Skeletal muscle cell (primary cell): ENCODE data around the gene UBA5.
A peak's percentile ranks its signal among the peaks of the same experiment; 100 is the strongest.

Source experiments
- DNase-seq: peaks from one replicate; pipeline ENCODE4 v3.0.0-alpha.2; 2010; ENCODE audit warnings: low read depth
- H3K4me3 ChIP-seq: 2 replicates; pipeline ENCODE4 v1.5.1; 2011; ENCODE audit warnings: low read depth, mild to moderate bottlenecking, control low read depth, low read length, moderate library complexity

The UBA5 gene

DNA sequence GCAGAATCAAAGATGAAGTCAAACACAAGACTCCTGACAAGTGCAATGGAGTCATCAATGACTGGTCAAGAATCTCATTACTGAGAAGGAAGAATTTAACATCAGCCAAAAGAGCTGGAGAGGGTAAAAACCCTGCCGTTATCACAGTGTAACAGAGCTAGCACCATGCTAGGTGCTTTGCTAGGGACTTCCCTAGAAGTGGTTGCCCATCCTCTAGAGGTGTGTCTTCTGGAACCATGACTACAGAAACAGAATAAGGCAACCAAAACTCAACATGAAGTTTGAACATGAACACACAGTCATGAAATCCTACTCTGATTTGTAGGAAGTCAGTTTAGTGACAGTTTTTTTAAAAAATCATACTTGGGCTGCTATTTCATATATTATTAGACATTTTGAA lies 10.0 kb upstream of the UBA5 start:
- H3K4me3 ChIP-seq: no peak overlapping the region
- DNase-seq: no peak

DNA sequence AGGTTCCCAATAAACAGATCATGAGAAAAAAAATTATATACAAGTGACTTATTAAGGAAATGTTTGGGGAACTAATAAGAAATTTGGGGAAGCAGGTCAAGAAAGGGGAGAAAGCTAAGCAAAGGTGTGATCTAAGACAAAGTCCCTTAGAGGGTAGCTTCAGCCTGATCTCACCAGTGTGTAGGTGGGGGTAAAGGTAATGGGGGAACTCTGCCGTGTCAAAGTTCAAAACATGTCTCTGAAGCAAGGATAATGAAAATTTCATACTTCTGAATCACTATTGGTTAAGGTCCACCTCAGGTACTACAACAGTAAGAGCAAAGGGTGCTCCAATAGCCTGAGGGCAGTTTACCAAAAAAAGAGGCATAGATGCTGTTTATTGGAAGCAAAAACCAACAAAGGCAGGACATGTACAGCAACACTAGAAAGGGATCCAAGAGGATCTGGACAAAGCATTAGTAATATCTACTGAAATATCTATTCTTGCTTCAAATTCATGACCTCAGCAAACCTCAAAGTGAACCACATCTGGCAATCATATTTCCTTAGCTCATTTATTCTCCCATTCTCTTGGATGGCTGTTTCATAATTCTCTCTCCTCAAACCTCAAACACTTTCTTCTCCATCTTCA lies 7.4 kb upstream of the UBA5 start:
- DNase-seq: no peak
- H3K4me3 ChIP-seq: no peak overlapping the region

DNA sequence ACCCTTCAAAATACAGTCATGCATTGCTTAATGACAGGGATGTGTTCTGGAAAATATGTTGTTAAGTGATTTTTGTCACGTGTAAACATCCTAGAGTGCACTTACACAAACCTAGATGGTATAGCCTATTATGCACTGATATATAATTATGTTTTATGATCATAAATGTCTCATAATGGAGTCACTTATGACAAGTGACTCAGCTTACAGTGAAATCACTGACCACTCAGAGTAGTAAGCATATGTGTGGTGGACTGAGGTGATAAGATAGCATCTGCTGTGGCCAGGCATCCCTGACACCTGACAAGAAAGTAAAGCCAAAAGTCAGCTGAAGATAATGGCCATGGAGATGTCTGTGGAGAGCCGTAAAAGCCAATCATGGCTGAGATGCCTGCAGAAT lies 5.9 kb upstream of the UBA5 start:
- no peak overlapping the region for H3K4me3 ChIP-seq

DNA sequence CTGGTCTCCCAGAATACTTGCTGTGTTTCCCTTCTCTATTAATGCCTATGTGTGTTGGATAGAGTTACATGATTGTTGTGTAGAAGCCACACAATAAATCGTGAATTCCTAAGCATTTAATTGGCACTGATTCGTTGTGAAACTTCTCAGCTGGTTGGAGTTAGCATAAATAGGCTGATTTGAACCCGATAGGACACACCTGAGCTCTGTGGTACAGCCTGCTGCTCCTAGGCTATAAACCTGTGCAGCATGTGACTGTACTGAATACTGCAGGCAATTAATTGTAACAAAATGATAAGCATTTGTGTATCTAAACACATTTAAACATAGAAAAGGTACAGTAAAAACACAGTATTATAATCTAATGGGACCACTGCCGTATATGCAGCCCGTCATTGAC lies 5.4 kb upstream of the UBA5 start:
- no peak overlapping the region for H3K4me3 ChIP-seq

More for the DNA sequence above, 5.9 kb upstream of the UBA5 start:
- no peak for DNase-seq

DNA sequence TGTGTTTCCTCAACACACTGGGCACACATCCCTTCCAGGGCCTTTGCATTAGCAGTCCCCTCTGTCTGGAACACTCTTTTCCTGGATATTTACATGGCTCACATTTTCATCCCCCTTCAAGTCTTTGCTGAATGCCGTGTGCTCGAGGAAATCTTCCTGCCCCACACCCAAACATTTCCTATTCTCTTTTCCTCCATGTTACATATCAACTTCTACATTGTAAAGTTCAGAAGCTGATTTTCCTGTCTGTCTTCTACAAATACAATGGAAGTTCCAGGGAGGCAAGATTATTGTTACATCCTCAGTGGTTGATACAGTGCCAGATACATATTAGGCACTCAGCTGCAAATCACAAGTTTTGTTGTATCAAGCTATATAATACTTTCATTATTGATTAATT lies 4.7 kb upstream of the UBA5 start:
- DNase-seq: no peak
- no peak overlapping the region for H3K4me3 ChIP-seq

More for the DNA sequence above, 5.4 kb upstream of the UBA5 start:
- no peak for DNase-seq

DNA sequence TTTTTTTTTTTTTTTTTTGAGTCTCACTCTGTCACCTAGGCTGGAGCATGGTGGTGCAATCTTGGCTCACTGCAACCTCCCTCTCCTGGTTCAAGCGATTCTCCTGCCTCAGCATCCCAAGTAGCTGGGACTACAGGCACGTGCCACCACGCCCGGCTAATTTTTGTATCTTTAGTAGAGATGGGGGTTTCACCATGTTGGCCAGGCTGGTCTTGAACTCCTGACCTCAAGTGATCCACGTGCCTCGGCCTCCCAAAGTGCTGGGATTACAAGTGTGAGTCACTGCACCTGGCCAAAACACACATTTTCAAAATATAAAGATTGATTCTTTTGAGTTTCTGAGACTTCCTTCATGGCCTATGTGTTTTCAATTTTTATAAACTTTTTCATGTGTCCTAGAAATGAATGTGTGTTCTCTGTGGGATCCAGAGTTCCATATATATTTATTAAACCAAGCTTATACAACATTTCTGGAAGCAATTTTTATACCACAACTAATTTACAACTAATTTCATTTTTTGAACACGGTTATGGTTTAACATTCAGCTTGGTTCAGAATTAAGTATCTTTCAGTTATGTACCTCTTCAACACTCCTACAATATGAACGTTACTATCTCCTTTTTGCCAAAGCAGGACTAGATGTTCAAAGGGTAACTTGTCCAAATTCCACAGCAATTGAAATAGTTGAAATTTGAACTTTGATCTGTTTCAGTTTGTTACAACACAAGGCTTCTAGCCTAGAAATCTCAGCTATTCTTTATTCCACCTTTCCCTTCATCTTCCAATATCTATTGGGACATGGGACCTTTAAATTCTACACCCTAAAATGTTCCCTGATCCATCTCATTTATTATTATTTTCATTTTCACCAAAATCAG lies 2.0 kb upstream of the UBA5 start:
- peak overlapping the region; percentile 80 for H3K4me3 ChIP-seq
- DNase-seq: no peak

DNA sequence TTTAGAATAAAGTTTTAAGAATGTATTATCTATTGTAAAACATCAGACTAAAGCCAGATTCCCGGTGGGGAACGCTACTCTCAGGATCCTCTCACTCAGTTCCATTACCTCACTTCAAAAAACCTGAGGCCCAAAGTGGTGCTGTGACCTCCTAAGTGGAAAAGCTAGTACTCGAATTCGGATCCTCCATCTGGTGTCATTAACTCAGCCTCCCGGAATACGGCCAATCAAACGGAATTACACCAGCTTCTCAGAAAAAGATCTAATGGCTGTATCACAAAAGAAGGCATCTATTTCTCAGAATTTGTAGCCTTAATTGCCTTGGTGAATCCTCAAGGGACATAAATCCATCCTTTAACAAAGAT lies 1.1 kb upstream of the UBA5 start:
- peak overlapping the region; percentile 80 for H3K4me3 ChIP-seq
- DNase-seq: peak; percentile 4

DNA sequence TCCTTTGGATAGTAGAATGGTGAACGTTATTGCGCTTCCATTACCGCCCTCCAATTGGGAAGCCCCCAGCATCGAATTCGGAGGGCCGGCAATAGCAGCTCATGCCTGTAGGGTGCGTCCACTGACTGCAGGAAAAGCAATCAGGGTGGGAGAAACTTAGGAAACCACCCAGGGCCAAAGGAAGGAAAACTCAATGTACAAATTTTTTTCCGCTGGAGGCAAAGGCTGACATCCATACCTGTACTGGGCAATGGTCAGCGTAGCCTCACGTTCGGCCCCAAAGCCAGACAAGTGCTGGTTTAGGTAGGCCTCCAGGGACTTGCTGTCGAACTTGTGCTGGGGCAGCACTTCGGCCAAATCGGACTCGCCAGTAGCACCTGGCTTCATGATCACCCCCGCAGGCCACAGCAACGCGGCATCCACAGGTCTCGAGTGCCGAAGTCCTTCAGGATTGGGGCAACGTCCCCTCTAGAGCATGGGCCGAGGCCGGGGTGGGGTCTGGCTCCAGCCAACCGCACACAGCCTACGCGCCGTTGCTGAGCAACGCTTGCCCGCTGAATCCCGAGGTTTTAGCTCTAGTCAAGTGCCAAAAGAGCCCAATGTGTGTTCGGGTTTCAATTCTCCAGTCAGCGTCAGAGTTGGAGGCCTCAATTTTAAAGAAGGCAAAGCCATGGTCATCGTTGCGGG lies 621 bp upstream of the UBA5 start, which contains the start of gene ACAD11:
ACAD11 (minus strand) TSS at position 445 of the 687 bp plus-strand sequence; CDS start at position 387, 58 bp downstream.
- H3K4me3 ChIP-seq: peak within 1 kb of the TSS; percentile 80
- DNase-seq: peak; percentile 29

DNA sequence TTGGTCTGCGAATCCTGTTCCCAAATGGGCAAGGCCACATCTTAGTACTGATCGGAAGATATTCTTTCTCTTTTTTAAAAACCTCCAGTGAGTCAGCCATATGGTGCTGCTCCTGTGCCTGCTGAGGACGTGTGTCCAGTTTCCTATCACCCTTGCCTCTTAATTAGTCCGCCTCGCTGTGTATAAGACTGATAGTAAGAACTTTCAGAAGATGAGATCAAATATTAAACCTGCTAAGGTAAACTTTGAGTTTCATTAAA lies 612 bp downstream of the UBA5 start:
- peak overlapping the region; percentile 80 for H3K4me3 ChIP-seq
- no peak for DNase-seq

DNA sequence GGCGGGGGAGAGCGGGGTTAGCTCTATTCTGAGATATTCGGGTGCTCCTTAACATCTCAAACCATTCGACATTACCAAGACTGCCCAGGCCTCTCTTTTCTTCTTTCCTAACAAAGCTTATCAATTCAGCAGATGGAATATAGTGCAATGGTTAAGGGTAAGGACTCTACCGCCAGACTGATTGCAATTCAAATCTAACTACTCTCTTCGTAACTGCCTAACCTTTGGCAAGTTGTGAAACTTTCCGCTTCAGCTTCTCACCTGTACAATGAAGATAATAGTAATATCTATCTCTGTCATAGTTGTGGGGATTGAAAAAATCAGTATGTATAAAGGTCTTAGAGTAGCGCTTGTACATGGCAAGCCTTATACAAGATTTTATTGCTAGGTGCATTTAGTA lies 972 bp downstream of the UBA5 start:
- DNase-seq: no peak
- peak overlapping the region; percentile 80 for H3K4me3 ChIP-seq

DNA sequence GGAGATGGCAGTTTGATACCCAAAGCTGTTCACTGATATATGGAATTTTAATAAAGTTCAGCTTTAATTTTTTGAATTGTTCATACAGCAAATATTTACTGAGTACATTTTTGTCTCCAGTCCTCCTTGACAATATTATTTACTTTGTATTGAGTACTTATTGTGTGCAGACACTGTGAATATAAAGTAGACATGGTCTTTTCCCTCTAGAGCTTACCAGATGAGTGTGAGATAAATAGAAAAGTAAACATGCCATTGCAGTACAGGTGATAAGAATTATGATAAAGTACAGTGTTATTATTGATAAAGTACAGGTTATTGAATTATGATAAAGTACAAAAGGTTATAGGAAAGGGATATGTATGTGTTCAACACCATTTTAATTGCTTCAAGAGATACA lies 2.1 kb downstream of the UBA5 start:
- no peak for DNase-seq
- H3K4me3 ChIP-seq: no peak overlapping the region

DNA sequence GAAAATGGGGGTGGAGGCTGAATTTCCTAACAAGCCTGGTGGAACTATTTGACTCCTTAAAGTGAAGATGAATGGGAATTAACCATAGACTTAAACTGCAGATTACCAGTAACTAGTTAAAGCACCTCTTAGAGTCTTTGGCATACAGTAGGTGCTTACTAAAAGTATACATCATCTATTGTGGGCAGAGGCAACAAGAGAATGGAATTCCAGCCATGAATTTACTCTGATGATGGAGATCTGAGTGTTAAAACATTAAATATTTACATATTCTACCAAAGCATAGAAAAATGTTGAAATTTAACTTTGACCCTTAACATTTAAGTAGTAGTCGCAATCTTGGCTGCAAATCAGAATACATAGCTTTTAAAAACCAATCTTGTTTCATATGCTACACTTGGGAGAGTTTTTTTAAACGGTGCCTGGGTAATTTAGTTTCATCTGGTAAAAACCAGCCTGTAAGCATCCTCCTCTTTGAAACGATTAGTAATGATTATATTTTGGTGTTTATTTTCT lies 5.2 kb downstream of the UBA5 start:
- DNase-seq: no peak
- H3K4me3 ChIP-seq: no peak overlapping the region

DNA sequence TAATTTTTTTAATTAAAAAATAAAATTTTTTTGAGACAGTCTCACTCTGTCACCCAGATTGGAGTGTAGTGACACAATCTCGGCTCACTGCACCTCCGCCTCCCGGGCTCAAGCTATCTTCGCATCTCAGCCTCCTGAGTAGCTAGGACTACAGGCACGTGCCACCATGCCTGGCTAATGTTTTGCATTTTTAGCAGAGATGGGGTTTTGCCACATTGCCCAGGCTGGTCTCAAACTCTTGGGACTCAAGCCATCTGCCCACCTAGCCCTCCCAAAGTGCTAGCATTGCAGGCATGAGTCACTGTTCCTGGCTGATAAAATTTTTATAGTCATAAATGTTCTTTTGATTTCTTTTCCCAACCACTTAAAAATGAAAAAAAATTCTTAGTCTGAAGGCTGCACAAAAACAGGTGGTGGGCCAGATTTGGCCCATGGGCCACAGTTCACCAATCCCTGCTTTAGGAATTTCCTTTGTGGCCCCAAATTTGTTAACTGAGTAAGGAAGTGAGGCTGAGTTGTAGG lies 9.2 kb downstream of the UBA5 start:
- no peak for DNase-seq
- no peak overlapping the region for H3K4me3 ChIP-seq

DNA sequence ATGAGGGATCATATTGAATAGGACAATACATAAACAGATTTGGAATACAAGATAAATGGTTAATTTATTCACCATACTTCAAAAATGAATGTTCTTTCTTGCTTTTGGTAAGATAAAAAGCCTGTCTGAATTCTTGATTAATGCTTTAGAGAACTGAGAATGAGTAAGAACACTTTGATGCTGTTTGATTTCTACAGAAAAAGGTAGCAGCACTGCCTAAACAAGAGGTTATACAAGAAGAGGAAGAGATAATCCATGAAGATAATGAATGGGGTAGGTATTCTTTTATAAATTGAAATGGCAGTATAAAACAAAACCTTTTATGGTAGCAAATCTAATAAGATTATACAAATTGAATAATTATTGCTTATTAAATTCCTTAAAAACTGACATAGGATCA lies 15.3 kb downstream of the UBA5 start:
- H3K4me3 ChIP-seq: no peak overlapping the region
- DNase-seq: no peak

DNA sequence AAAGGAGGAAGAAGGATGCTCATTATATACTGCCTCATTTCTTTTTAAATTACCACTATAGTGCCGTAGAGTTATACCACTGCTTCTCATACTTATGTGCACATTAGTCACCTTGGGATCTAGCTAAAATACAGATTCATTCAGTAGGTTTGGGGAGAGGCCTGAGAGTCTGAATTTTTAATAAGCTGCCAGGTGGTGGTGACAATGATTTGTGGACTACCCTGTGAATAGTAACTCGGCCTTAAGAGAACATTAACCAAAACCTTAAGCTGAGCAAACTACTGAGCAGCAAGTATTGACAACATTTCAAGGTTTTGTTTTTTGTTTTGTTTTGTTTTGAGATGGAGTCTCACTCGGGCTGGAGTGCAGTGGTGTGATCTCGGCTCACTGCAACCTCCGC lies 19.8 kb downstream of the UBA5 start:
- no peak overlapping the region for H3K4me3 ChIP-seq
- no peak for DNase-seq

DNA sequence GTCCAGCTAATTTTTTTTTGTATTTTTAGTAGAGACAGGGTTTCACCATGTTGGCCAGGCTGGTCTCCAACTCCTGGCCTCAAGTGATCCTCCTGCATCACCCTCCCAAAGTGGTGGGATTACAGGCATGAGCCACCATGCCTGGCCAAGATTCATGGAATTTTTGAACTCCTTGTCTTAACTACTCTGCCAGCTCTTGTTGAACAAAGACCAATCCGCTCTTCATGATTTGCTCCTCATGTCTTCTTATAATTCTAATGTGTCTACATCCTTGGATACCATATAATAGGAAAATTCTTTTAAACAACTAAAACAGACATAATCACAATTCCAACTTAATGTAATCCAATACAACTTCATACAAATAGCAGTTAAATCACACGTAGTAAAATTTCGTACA lies 21.3 kb downstream of the UBA5 start:
- H3K4me3 ChIP-seq: no peak overlapping the region
- DNase-seq: no peak

DNA sequence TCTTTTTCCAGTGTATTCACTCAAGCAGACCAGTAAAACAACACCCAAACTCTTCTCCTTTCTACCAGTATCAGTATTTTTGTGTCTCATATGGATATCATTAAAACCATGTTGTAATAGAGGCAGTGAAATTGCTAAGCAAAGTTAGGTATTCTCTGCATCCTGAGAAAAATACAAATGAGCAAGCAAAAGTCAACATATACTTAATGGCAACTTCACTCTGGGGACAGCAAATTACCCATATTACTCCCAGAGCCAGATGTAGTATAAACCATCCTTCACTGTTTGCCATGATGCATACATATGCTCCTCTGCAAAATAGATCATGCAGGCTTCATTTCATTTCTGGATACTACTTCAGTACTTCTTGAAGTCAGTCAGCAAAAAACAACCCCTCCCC lies 22.1 kb downstream of the UBA5 start:
- no peak for DNase-seq
- H3K4me3 ChIP-seq: no peak overlapping the region

DNA sequence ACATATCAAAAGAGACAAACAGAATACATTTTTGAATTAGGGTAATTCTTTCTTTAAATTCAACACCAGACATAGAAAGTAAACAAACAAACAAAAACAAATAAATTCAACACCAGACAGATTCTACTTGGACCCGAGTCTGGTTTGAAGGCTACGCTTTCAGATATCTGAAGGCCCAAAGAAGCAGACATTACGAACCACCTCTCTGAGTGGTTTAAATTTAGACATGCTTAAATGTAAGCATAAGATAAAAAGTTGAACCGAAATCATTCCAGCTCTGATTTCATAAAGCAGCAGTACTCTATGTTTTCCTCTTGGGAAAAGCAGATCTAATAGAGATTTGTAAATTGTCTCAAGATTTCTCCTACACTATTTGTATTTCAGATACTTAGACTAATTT lies 29.9 kb downstream of the UBA5 start:
- no peak overlapping the region for H3K4me3 ChIP-seq
- DNase-seq: no peak

DNA sequence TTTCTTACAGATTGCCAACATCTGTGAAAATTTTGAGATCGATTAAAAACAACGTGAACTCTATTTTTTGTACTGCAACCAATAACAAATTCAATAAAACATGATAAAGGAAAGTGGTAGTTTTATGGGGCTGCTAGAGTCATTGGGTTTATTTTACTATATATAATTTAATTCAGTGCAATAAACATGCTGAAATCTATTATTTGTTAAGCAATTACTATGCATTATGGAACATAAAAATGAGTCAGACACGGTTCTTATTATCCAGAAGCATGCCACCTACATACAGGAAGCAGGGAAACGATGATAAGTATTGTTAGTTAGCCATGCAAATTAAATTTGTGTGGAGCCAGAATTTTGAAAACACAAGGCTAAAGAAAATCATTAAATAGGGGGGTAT lies 34.9 kb downstream of the UBA5 start:
- no peak for DNase-seq
- H3K4me3 ChIP-seq: no peak overlapping the region

DNA sequence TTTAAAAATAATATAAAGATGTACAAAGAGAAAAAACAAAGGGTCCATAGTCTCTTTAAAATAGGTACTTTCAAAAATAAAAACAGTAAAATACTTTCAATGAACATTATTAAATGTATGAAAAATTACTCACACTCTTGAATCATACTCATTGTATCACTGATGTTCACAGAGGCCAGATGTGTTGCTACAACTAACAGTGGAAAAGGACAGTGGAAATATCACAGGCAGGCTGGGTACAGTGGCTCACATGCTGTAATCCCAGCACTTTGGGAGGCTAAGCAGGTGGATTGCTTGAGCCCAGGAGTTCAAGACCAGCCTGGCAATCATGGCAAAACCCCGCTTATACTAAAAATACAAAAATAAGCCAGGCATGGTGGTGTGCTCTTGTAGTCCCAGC lies 35.3 kb downstream of the UBA5 start:
- no peak for DNase-seq
- H3K4me3 ChIP-seq: no peak overlapping the region
